ENCODE results near the gene ENOPH1.
"Not testable (repeated sequence)": the region's sequence is repeated elsewhere in the genome, so short reads cannot be mapped to it uniquely, and the experiment has no call there.

The ENOPH1 gene

GRCh38 chr4:82430193-82430963 lies at the start of gene ENOPH1, which contains the start of gene HNRNPDL:
Gene ENOPH1 (plus strand): TSS chr4:82430590. CDS start chr4:82430830, 240 bp downstream.
Gene HNRNPDL (minus strand): TSS chr4:82430462. CDS start chr4:82429690, 772 bp downstream.
- no peak; the same call in 1 of the 2 replicates for TF ChIP-seq CTCF (IDR thresholded peaks at IDR 0.05; ENCODE audit: low read depth, low read length)
- DNase-seq (ENCODE audit: extremely low read depth, low read depth) = peak; percentile 83

GRCh38 chr4:82380831-82381230 lies 49.6 kb upstream of the ENOPH1 start:
- TF ChIP-seq CTCF (IDR thresholded peaks at IDR 0.05; ENCODE audit: low read depth, low read length) = no peak
- DNase-seq (ENCODE audit: extremely low read depth, low read depth) = no peak

- TF ChIP-seq CTCF (IDR thresholded peaks at IDR 0.05; ENCODE audit: low read depth, low read length) = no peak
- no peak for DNase-seq (ENCODE audit: extremely low read depth, low read depth)
These were observed 49.2 kb upstream of the ENOPH1 start for GRCh38 chr4:82381235-82381634.

GRCh38 chr4:82381661-82382296 lies 48.6 kb upstream of the ENOPH1 start:
- no peak for TF ChIP-seq CTCF (IDR thresholded peaks at IDR 0.05; ENCODE audit: low read depth, low read length)
- no peak for DNase-seq (ENCODE audit: extremely low read depth, low read depth)

- no peak for DNase-seq (ENCODE audit: extremely low read depth, low read depth)
- no peak for TF ChIP-seq CTCF (IDR thresholded peaks at IDR 0.05; ENCODE audit: low read depth, low read length)
These were observed 47.6 kb upstream of the ENOPH1 start for GRCh38 chr4:82382751-82383150.

GRCh38 chr4:82386312-82386711 lies 44.1 kb upstream of the ENOPH1 start:
- DNase-seq (ENCODE audit: extremely low read depth, low read depth) = not testable (repeated sequence)

GRCh38 chr4:82388405-82388804 lies 42.0 kb upstream of the ENOPH1 start:
- DNase-seq (ENCODE audit: extremely low read depth, low read depth) = no peak
- no peak for TF ChIP-seq CTCF (IDR thresholded peaks at IDR 0.05; ENCODE audit: low read depth, low read length)

GRCh38 chr4:82390061-82390460 lies 40.3 kb upstream of the ENOPH1 start:
- DNase-seq (ENCODE audit: extremely low read depth, low read depth) = not testable (repeated sequence)

All from AG09319 (cell line).